H1 (cell line): ENCODE data around the gene ALG1. TPM values are rescaled to one million over a fixed set of nuclear protein-coding genes. Genes with fewer than 3 reads are reported as not detected.

Experiments
- CTCF ChIA-PET: fragments of 300-600 bp; sonication (Branson Sonifier 250); formaldehyde crosslinking; loops from one replicate; lab custom pipeline; 2021; ENCODE audit not compliant: partially characterized antibody; lab: Charles Lee
- POLR2A ChIA-PET: fragments of 300-600 bp; sonication (Branson Sonifier 250); formaldehyde crosslinking; loops from one replicate; lab custom pipeline; 2021; ENCODE audit warnings: inconsistent platforms; ENCODE audit not compliant: partially characterized antibody; lab: Charles Lee
- DNase-seq, 2 experiments: peaks; one replicate each; pipeline versions ENCODE4 v3.0.0 to v3.0.0-alpha.2; 2010 to 2022; ENCODE audit warnings: low spot score in 2 of 2, low read depth in 1 of 2, mixed read lengths in 1 of 2
- FAIRE-seq: peaks from 2 replicates; lab custom pipeline; 2011; peaks lifted over from hg19 to GRCh38; lab: Jason Lieb, UNC
- H2AFZ ChIP-seq: 2 replicates; pipeline ENCODE4 v1.8.1; 2012; ENCODE audit warnings: low read length, inconsistent platforms
- H2AK5ac ChIP-seq: 2 replicates; pipeline ENCODE4 v1.6.1; 2013; ENCODE audit warnings: low read depth, low read length
- H2BK120ac ChIP-seq: replicated peaks from 2 replicates; pipeline ENCODE3; 2013; ENCODE audit warnings: low read depth, low read length, inconsistent platforms
- H2BK12ac ChIP-seq: 2 replicates; pipeline ENCODE4 v1.6.1; 2013; ENCODE audit warnings: low read depth, low read length
- H2BK15ac ChIP-seq: 2 replicates; pipeline ENCODE4 v1.6.1; 2013; ENCODE audit warnings: low read length
- H2BK20ac ChIP-seq: 2 replicates; pipeline ENCODE4 v1.6.1; 2013; ENCODE audit warnings: low read length
- H2BK5ac ChIP-seq: 2 replicates; pipeline ENCODE4 v1.6.1; 2013; ENCODE audit warnings: low read depth, low read length
- H3K14ac ChIP-seq: 2 replicates; pipeline ENCODE4 v1.6.1; 2013; ENCODE audit warnings: inconsistent platforms; ENCODE audit not compliant: insufficient read length
- H3K18ac ChIP-seq: 2 replicates; pipeline ENCODE4 v1.6.1; 2013; ENCODE audit warnings: low read length; ENCODE audit errors: extremely low read depth
- H3K23ac ChIP-seq: 2 replicates; pipeline ENCODE4 v1.6.1; 2013; ENCODE audit warnings: inconsistent platforms; ENCODE audit not compliant: insufficient read length
- H3K23me2 ChIP-seq: 2 replicates; pipeline ENCODE4 v1.6.1; 2013; ENCODE audit warnings: low read depth, low read length
- H3K27ac ChIP-seq: 2 replicates; pipeline ENCODE4 v1.6.1; 2011; ENCODE audit warnings: low read depth, low read length, inconsistent platforms
- H3K27me3 ChIP-seq, 4 experiments: replicated peaks in 1 of 4; 1 replicate in 1 of 4; 2 replicates in 3 of 4; pipeline versions ENCODE4 v1.6.1 to v1.8.1; 2011 to 2013; ENCODE audit warnings: low read length in 3 of 4, mild to moderate bottlenecking in 3 of 4, inconsistent platforms in 2 of 4, mixed read lengths in 2 of 4, moderate library complexity in 1 of 4; ENCODE audit not compliant: control insufficient read depth in 3 of 4, insufficient read depth in 3 of 4; ENCODE audit errors: extremely low read depth in 1 of 4
- H3K36me3 ChIP-seq, 4 experiments: 2 replicates each; pipeline versions ENCODE4 v1.6.1 to v1.8.1; 2011 to 2013; ENCODE audit warnings: mild to moderate bottlenecking in 4 of 4, low read length in 3 of 4, moderate library complexity in 2 of 4, control low read depth in 1 of 4, inconsistent platforms in 1 of 4; ENCODE audit not compliant: insufficient read depth in 4 of 4, control insufficient read depth in 2 of 4
- H3K4ac ChIP-seq: replicated peaks from 2 replicates; pipeline ENCODE3; 2013; ENCODE audit warnings: low read length, low read depth, mixed read lengths, inconsistent platforms; ENCODE audit not compliant: insufficient read length
- H3K4me1 ChIP-seq, 4 experiments: replicated peaks in 1 of 4; 1 replicate in 1 of 4; 2 replicates in 3 of 4; pipeline versions ENCODE4 v1.6.1 to v1.8.1; 2011 to 2013; ENCODE audit warnings: low read length in 3 of 4, inconsistent platforms in 2 of 4, mixed read lengths in 1 of 4; ENCODE audit not compliant: insufficient read depth in 4 of 4, control insufficient read depth in 3 of 4
- H3K4me2 ChIP-seq, 2 experiments: 2 replicates each; pipeline versions ENCODE4 v1.6.1 to v1.8.1; 2011 to 2013; ENCODE audit warnings: low read depth in 2 of 2, low read length in 2 of 2, control low read depth in 1 of 2, inconsistent platforms in 1 of 2, mild to moderate bottlenecking in 1 of 2; ENCODE audit not compliant: insufficient read depth in 1 of 2
- H3K4me3 ChIP-seq, 4 experiments: fragments of 200-600, 300-600 bp in 1 of 4; sonication (generic), shearing (Covaris generic), sonication (Bioruptor Twin) in 1 of 4; 2 replicates each; pipeline versions ENCODE4 v1.5.1 to v1.8.1; 2011 to 2016; ENCODE audit warnings: low read length in 4 of 4, low read depth in 3 of 4, control low read depth in 2 of 4, inconsistent platforms in 2 of 4, mild to moderate bottlenecking in 2 of 4, mixed read lengths in 1 of 4, moderate library complexity in 1 of 4; ENCODE audit not compliant: insufficient read depth in 2 of 4; ENCODE audit errors: extremely low read depth in 1 of 4
- H3K56ac ChIP-seq: replicated peaks from 2 replicates; pipeline ENCODE3; 2013; ENCODE audit warnings: low read depth, mild to moderate bottlenecking, mixed read lengths, low read length, inconsistent platforms; ENCODE audit not compliant: insufficient read length
- H3K79me1 ChIP-seq: 2 replicates; pipeline ENCODE4 v1.6.1; 2013; ENCODE audit warnings: low read depth, low read length, control low read depth
- H3K79me2 ChIP-seq, 2 experiments: 2 replicates each; pipeline versions ENCODE4 v1.6.1 to v1.8.1; 2012 to 2013; ENCODE audit warnings: low read length in 2 of 2, mild to moderate bottlenecking in 2 of 2, inconsistent platforms in 1 of 2; ENCODE audit not compliant: insufficient read depth in 2 of 2, control insufficient read depth in 1 of 2
- H3K9ac ChIP-seq, 4 experiments: replicated peaks in 1 of 4; 1 replicate in 1 of 4; 2 replicates in 3 of 4; pipeline versions ENCODE4 v1.6.1 to v1.8.1; 2011 to 2013; ENCODE audit warnings: low read depth in 3 of 4, low read length in 3 of 4, control low read depth in 2 of 4, mild to moderate bottlenecking in 2 of 4, moderate library complexity in 2 of 4, inconsistent platforms in 1 of 4; ENCODE audit errors: extremely low read depth in 1 of 4
- H3K9me3 ChIP-seq, 2 experiments: 2 replicates each; pipeline versions ENCODE4 v1.6.1 to v1.8.1; 2012 to 2013; ENCODE audit warnings: mild to moderate bottlenecking in 2 of 2, moderate library complexity in 2 of 2, control low read depth in 1 of 2, inconsistent platforms in 1 of 2, low read depth in 1 of 2, low read length in 1 of 2, mixed read lengths in 1 of 2; ENCODE audit not compliant: insufficient read depth in 2 of 2
- H4K20me1 ChIP-seq, 2 experiments: replicated peaks in 1 of 2; 2 replicates each; pipeline versions ENCODE3 to v1.8.1; 2011 to 2013; ENCODE audit warnings: inconsistent platforms in 2 of 2, low read length in 2 of 2, mild to moderate bottlenecking in 1 of 2; ENCODE audit not compliant: insufficient read depth in 2 of 2, control insufficient read depth in 1 of 2
- H4K5ac ChIP-seq: 2 replicates; pipeline ENCODE4 v1.6.1; 2013; ENCODE audit warnings: low read length, low read depth, mixed read lengths, inconsistent platforms; ENCODE audit not compliant: insufficient read length
- H4K8ac ChIP-seq: 2 replicates; pipeline ENCODE4 v1.8.0; 2013; ENCODE audit warnings: mild to moderate bottlenecking, moderate library complexity, low read length, inconsistent platforms; ENCODE audit not compliant: insufficient read depth; ENCODE audit errors: extremely low read depth
- H4K91ac ChIP-seq: replicated peaks from 2 replicates; pipeline ENCODE3; 2013; ENCODE audit warnings: low read length, mixed read lengths, inconsistent platforms; ENCODE audit not compliant: insufficient read length
- ASH2L ChIP-seq: fragments of 200-600, 300-600 bp; sonication (generic); IDR thresholded peaks from one replicate; pipeline ENCODE4 v1.7.1; 2017; ENCODE audit warnings: low read length
- CREB1 ChIP-seq: IDR thresholded peaks from 2 replicates; pipeline ENCODE4 v1.6.1; 2012; ENCODE audit warnings: inconsistent platforms
- EP300 ChIP-seq, 2 experiments: IDR thresholded peaks; 1 replicate in 1 of 2; 2 replicates in 1 of 2; pipeline ENCODE4 v1.6.1; 2011 to 2012; ENCODE audit warnings: low read depth in 2 of 2, low read length in 2 of 2, mild to moderate bottlenecking in 2 of 2, borderline replicate concordance in 1 of 2, inconsistent platforms in 1 of 2, moderate library complexity in 1 of 2
- KDM4A ChIP-seq: IDR thresholded peaks from one replicate; pipeline ENCODE4 v1.7.1; 2012; ENCODE audit warnings: low read depth, mild to moderate bottlenecking, moderate library complexity, low read length, inconsistent platforms; ENCODE audit not compliant: severe bottlenecking
- MAFK ChIP-seq: IDR thresholded peaks from 2 replicates; pipeline ENCODE4 v1.6.1; 2012; ENCODE audit warnings: low read depth, mild to moderate bottlenecking, improper control_type of control experiment, low read length
- RBBP5 ChIP-seq: IDR thresholded peaks from 2 replicates; pipeline ENCODE4 v1.7.1; 2012; ENCODE audit warnings: low read depth, mild to moderate bottlenecking, inconsistent platforms, low read length, moderate library complexity, borderline replicate concordance
- RXRA ChIP-seq: IDR thresholded peaks from 2 replicates; pipeline ENCODE4 v1.6.1; 2011; ENCODE audit warnings: low read depth, mild to moderate bottlenecking, low read length, moderate library complexity; ENCODE audit not compliant: insufficient read depth
- WGBS, 2 experiments: shearing (Covaris generic) in 1 of 2; methylation state at CpG; one replicate each; pipeline versions ENCODE4 v1.1.6 to v1.1.7; 2013 to 2015; ENCODE audit warnings: low lambda C conversion rate in 2 of 2, mixed read lengths in 2 of 2, inconsistent platforms in 1 of 2, low coverage in 1 of 2, missing lambda C conversion rate in 1 of 2; ENCODE audit not compliant: insufficient replicate concordance in 2 of 2, insufficient coverage in 1 of 2, insufficient read length in 1 of 2; ENCODE audit errors: extremely low coverage in 1 of 2, missing lambda C conversion rate in 1 of 2; 5-methylcytosine and 5-hydroxymethylcytosine counted together
- polyA plus RNA-seq, 7 experiments: library from polyadenylated mRNA; depleted of rRNA in 3 of 7; stranded (reverse) in 5 of 7; unstranded in 2 of 7; fragments of >200 nt in 5 of 7; fragments of 200-250 nt in 2 of 7; gene quantifications; 1 replicate in 5 of 7; 2 replicates in 1 of 7; 4 replicates in 1 of 7; pipeline versions ENCODE4 v1.2.1 to v1.2.3, GENCODE V29; 2011 to 2013; ENCODE audit warnings: missing spikeins in 2 of 7, mixed read lengths in 2 of 7
- total RNA-seq: library from RNA; stranded (reverse); fragmentation: NEBNext Ultra II Directional; extraction: Animal tissue kit (Norgen Biotek cat#: 25700); gene quantifications from 2 replicates; pipeline ENCODE4 v1.2.1, GENCODE V29; 2021

The ALG1 gene
- total and polyA plus RNA-seq, 2 of the 8 experiments (the other 6 are each of a cell fraction or from before 2014, with no cell fraction given): 34.8 to 46.5 TPM

DNA sequence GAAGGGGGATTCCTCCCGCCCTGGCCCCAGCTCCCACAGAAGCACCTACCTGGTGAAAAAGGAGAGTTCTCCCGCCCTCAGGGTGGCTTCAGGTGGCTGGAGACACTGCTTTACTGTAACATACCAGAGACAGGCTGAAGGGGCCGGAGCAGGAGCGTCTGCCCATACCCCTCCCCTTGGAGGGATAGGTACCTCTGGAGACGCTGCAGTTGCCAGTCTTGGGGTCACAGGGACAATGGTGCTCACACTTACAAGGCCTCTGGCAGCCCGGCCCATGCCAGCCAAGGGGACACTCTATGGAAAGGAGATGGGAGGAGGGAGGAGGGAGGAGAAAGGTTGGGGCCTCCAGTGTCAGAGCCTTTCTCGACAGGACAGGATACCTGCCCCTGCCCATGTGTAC, 44.6 kb upstream of the ALG1 start:
- H2AFZ ChIP-seq: no peak overlapping the region
- no peak overlapping the region for H3K4ac ChIP-seq
- POLR2A ChIA-PET: interaction anchor here (0.7 to 2.2 kb wide), 3 partner anchors 17 to 549 kb away, joined by 4 to 8 read pairs (median 4); partner anchors contain the start of gene SEC14L5
- no peak for FAIRE-seq
- H3K23ac ChIP-seq: no peak overlapping the region
- H3K56ac ChIP-seq: no peak overlapping the region
- no peak overlapping the region for H2BK120ac ChIP-seq
- H4K5ac ChIP-seq: no peak overlapping the region
- H3K9ac ChIP-seq: no peak overlapping the region
- no peaks in the 10 kb centered on the region for H3K9me3 ChIP-seq
- H3K27me3 ChIP-seq: no peaks in the 10 kb centered on the region
- WGBS, 2 experiments: 87% methylated on average over 7 of the region's 7 CpGs; no CpG with 5 or more reads in 1 of the 2 experiments
- H2BK20ac ChIP-seq: no peak overlapping the region
- H3K14ac ChIP-seq: no peak overlapping the region
- no peak overlapping the region for H4K91ac ChIP-seq
- H2AK5ac ChIP-seq: no peak overlapping the region
- H3K4me1 ChIP-seq: peaks cover 0 to 4% (median 1%) of the 10 kb centered on the region in 4 experiments; a peak in 3 of 7 replicates
- no peaks in the 10 kb centered on the region for H4K20me1 ChIP-seq
- no peak overlapping the region for H2BK12ac ChIP-seq
- H3K23me2 ChIP-seq: no peaks in the 10 kb centered on the region
- no peak for DNase-seq
- no peak overlapping the region for H4K8ac ChIP-seq
- no peak overlapping the region for H3K18ac ChIP-seq
- H2BK5ac ChIP-seq: no peak overlapping the region
- no peaks in the 10 kb centered on the region for H3K79me2 ChIP-seq
- CTCF ChIA-PET: interaction anchor here (0.7 to 3.3 kb wide), 10 partner anchors 12 to 160 kb away, joined by 3 to 27 read pairs (median 3); no protein-coding TSS in a partner anchor
- no peak overlapping the region for H2BK15ac ChIP-seq
- H3K79me1 ChIP-seq: no peaks in the 10 kb centered on the region
- H3K4me3 ChIP-seq: no peak overlapping the region
- no peaks in the 10 kb centered on the region for H3K36me3 ChIP-seq
- no peak overlapping the region for H3K4me2 ChIP-seq
- no peak overlapping the region for H3K27ac ChIP-seq
- no peak for TF ChIP-seq KDM4A
- no peak for TF ChIP-seq ASH2L
- TF ChIP-seq CREB1: no peak
- TF ChIP-seq RXRA: no peak
- TF ChIP-seq MAFK: no peak
- no peak for TF ChIP-seq RBBP5
- no peak for TF ChIP-seq EP300 (IDR thresholded peaks at IDR 0.05; ENCODE audit: borderline replicate concordance in 1 of 2, low read depth in 2 of 2, low read length in 2 of 2)
